ENCODE results near the gene SEPTIN2. TPM values are rescaled to one million over a fixed set of nuclear protein-coding genes. Genes with fewer than 3 reads are reported as not detected.

Gene SEPTIN2
- total RNA-seq, 1 experiment from 2014 or later: 500 TPM

DNA sequence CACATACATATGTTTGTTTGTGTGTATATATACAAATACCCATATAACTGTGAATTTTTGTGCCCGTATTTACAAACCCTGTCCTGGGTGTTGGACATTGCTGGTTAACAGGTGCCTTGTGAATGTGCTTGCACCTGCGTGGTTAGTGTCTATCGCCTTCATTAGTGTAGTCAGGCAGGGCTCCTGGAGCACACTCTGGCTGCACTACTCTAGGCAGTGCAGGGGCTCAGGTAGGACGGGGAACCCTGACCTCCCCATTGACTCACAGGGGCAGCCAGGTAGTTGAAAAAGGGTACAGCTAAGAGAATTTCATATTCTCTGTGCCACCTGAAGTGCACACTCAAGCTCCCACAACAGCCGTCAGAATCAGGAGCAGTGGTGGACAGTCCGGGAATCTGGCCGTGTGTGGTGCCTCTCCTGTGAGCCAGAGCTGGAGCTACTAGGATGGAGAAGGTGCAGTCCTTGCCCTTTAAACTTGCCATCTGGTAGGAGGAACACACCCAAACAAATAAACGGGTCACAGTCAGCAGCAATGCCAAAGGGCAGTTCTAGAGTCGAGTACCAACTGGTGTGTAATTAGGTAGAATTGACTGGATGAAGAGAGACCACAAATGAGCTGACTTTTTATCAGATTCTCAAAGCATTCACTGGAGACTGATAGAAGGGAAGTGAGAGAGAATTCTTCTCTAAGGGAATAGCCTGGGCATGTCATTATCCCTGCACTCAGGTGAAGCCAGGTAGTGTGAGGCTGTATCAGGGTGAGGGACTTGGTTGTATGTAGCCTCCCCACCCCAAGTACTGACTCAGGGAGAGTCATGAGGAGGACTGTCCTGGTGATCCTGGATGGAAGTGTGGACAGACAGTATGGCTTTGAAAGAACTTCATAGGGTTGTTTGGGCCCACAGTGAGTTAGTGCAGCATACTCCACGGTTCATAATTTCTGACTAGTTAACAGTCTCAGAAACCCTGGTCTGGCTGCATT is 84.5 kb downstream of the SEPTIN2 start:
- TF ChIP-seq, protein P1, sequence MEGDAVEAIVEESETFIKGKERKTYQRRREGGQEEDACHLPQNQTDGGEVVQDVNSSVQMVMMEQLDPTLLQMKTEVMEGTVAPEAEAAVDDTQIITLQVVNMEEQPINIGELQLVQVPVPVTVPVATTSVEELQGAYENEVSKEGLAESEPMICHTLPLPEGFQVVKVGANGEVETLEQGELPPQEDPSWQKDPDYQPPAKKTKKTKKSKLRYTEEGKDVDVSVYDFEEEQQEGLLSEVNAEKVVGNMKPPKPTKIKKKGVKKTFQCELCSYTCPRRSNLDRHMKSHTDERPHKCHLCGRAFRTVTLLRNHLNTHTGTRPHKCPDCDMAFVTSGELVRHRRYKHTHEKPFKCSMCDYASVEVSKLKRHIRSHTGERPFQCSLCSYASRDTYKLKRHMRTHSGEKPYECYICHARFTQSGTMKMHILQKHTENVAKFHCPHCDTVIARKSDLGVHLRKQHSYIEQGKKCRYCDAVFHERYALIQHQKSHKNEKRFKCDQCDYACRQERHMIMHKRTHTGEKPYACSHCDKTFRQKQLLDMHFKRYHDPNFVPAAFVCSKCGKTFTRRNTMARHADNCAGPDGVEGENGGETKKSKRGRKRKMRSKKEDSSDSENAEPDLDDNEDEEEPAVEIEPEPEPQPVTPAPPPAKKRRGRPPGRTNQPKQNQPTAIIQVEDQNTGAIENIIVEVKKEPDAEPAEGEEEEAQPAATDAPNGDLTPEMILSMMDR (conservative IDR thresholded peaks at IDR 0.05): no peak
- no peak for TF ChIP-seq EZH2 (IDR thresholded peaks at IDR 0.05; ENCODE audit: low read depth)
- BruUV-seq (replicated peaks): no TSS peak
- CTCF ChIA-PET: no interaction called here
- Histone ChIP-seq H3F3A (ENCODE audit: insufficient read depth, low read depth) (peaks cover 18% of the 10 kb centered on the region), H3K4me3 (no peak overlapping the region), H3K27me3 (ENCODE audit: insufficient read depth, low read depth) (no peaks in the 10 kb centered on the region), H3K4me1 (replicated peaks; ENCODE audit: insufficient read depth) (no peaks in the 10 kb centered on the region), H3K9me2 (ENCODE audit: insufficient read depth) (no peaks in the 10 kb centered on the region), H3K79me2 (ENCODE audit: low read depth) (peaks cover 9% of the 10 kb centered on the region; the same call in 1 of the 2 replicates), H4K20me1 (ENCODE audit: insufficient read depth) (no peaks in the 10 kb centered on the region), H2AFZ (no peak overlapping the region), H3K36me3 (ENCODE audit: low read depth) (no peaks in the 10 kb centered on the region), H3K27ac (no peak overlapping the region), H3K4me2 (no peak overlapping the region), H3K9me3 (ENCODE audit: insufficient read depth, low read depth) (no peaks in the 10 kb centered on the region)
- POLR2A ChIA-PET (ENCODE audit: unreplicated experiment): interaction anchor here (0.7 kb wide), 1 partner anchor 34 kb away, joined by 3 read pairs; no protein-coding TSS in a partner anchor
- DNase-seq: no peak
- intact Hi-C loops (cut with micrococcal nuclease; ENCODE audit: unreplicated experiment): no loop called here

Other genes with a start within 250 kb of the SEPTIN2 start
- gene MTERF4, start 213.6 kb upstream of the SEPTIN2 start, total RNA-seq (2021): 38.6 and 42.8 TPM in 2 replicates
- gene PASK, start 166.5 kb upstream of the SEPTIN2 start, total RNA-seq (2021): 70.4 and 77.5 TPM in 2 replicates
- 113 and 143 TPM in 2 replicates for gene PPP1R7, start 165.5 kb upstream of the SEPTIN2 start, total RNA-seq (2021)
- 6.5 and 8.5 TPM in 2 replicates for gene ANO7, start 127.2 kb upstream of the SEPTIN2 start, total RNA-seq (2021)
- gene HDLBP, start 253 bp upstream of the SEPTIN2 start, total RNA-seq (2021): 715 and 908 TPM in 2 replicates
- gene FARP2, start 40.4 kb downstream of the SEPTIN2 start, total RNA-seq (2021): 81.5 and 89.1 TPM in 2 replicates
- gene STK25, start 192.7 kb downstream of the SEPTIN2 start, total RNA-seq (2021): 201 and 268 TPM in 2 replicates
- gene BOK, start 242.8 kb downstream of the SEPTIN2 start, total RNA-seq (2021): 72.8 and 107 TPM in 2 replicates